ENCODE measurements around the gene DOCK11. TPM values are rescaled to one million over a fixed set of nuclear protein-coding genes. Genes with fewer than 3 reads are reported as not detected.

DOCK11 gene
- total RNA-seq, 2 experiments from 2014 or later = 27.0 to 34.7 TPM

DNA sequence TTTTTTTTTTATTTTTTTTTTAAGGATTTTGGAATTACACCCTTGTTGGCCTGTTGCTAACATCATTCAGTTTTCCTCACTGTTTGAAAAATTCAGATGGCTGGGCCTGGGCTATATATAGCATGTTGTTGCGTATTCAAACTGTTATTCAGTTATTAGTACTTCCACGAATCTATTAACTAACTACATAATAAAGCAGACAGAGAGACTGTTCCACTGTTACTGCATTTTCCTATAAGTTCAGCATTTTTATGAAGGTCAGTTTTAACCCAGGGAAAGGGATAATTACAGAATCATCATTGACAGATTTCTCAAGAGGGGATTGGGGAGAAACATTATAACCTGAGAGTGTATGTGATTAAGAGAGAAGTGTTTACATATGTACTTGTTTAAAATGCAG is 3.1 kb downstream of the DOCK11 start:
- TSS peak; percentile 32 for BruUV-seq (replicated peaks)
- Histone ChIP-seq H3K79me2 (ENCODE audit: insufficient read depth, low read depth, low read length) (peaks cover 57% of the 10 kb centered on the region), H3K9me2 (ENCODE audit: insufficient read depth, low read length) (no peaks in the 10 kb centered on the region), H3K4me1 (ENCODE audit: insufficient read depth, low read length, poor library complexity, severe bottlenecking) (peaks cover 47% of the 10 kb centered on the region), H3K9me3 (ENCODE audit: low read length) (no peaks in the 10 kb centered on the region), H3K36me3 (ENCODE audit: insufficient read depth, low read length) (no peaks in the 10 kb centered on the region), H3K4me3 (ENCODE audit: low read depth, low read length, poor library complexity, severe bottlenecking) (no peak overlapping the region), H3K27ac (ENCODE audit: low read depth, low read length, poor library complexity, severe bottlenecking) (no peak overlapping the region), H4K20me1 (ENCODE audit: insufficient read depth, low read length) (no peaks in the 10 kb centered on the region), H3K4me2 (ENCODE audit: low read length) (no peak overlapping the region), H2AFZ (ENCODE audit: low read length) (no peak overlapping the region)
- intact Hi-C loops (cut with micrococcal nuclease; ENCODE audit: unreplicated experiment) = loop anchor here (5.0 kb wide), 1 partner anchor 104 kb away; no protein-coding TSS in a partner anchor
- POLR2A ChIA-PET = interaction anchor here (0.9 to 3.2 kb wide), 3 partner anchors 29 to 37 kb away, joined by 3 to 15 read pairs (median 3); no protein-coding TSS in a partner anchor
- CTCF ChIA-PET (ENCODE audit: unreplicated experiment) = no interaction called here
- DNase-seq (ENCODE audit: low spot score) = no peak
- TF ChIP-seq, protein P1, sequence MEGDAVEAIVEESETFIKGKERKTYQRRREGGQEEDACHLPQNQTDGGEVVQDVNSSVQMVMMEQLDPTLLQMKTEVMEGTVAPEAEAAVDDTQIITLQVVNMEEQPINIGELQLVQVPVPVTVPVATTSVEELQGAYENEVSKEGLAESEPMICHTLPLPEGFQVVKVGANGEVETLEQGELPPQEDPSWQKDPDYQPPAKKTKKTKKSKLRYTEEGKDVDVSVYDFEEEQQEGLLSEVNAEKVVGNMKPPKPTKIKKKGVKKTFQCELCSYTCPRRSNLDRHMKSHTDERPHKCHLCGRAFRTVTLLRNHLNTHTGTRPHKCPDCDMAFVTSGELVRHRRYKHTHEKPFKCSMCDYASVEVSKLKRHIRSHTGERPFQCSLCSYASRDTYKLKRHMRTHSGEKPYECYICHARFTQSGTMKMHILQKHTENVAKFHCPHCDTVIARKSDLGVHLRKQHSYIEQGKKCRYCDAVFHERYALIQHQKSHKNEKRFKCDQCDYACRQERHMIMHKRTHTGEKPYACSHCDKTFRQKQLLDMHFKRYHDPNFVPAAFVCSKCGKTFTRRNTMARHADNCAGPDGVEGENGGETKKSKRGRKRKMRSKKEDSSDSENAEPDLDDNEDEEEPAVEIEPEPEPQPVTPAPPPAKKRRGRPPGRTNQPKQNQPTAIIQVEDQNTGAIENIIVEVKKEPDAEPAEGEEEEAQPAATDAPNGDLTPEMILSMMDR (conservative IDR thresholded peaks at IDR 0.05; ENCODE audit: low read length) = no peak
- no peak for TF ChIP-seq EZH2phosphoT487 (IDR thresholded peaks at IDR 0.05; ENCODE audit: borderline replicate concordance, low read depth, low read length)

DNA sequence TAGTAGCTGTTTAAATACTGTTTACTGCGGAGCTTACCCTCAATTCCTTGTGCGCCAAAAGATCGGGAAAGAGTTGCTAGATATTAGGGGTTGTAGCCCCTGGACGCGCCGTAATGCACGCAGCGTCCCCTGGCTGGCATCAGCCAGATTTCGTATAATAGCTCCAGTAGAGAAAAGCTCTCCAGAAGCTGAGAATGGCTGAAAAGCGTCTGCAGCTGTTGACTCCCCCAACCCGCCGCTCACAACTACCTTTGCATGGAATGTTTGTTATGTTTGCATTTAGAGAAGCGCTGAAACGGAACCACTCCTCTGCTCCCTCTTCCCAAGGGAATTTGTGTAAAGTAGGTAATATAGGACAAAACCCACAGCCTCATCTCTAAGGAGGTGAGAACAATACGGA is 3.7 kb downstream of the DOCK11 start:
- no peaks in the 10 kb centered on the region for H3K9me2 ChIP-seq (ENCODE audit: insufficient read depth, low read length)
- peaks cover 61% of the 10 kb centered on the region for H3K79me2 ChIP-seq (ENCODE audit: insufficient read depth, low read depth, low read length)
- ChIA-PET POLR2A (interaction anchor here (0.9 kb wide), 1 partner anchor 28 kb away, joined by 3 read pairs; no protein-coding TSS in a partner anchor), CTCF (ENCODE audit: unreplicated experiment) (no interaction called here)
- no peak overlapping the region for H3K4me2 ChIP-seq (ENCODE audit: low read length)
- H3K4me3 ChIP-seq (ENCODE audit: low read depth, low read length, poor library complexity, severe bottlenecking) = no peak overlapping the region
- no peaks in the 10 kb centered on the region for H3K9me3 ChIP-seq (ENCODE audit: low read length)
- TF ChIP-seq, protein P1 (conservative IDR thresholded peaks at IDR 0.05; ENCODE audit: low read length) = no peak
- no peak for TF ChIP-seq EZH2phosphoT487 (IDR thresholded peaks at IDR 0.05; ENCODE audit: borderline replicate concordance, low read depth, low read length)
- no peak overlapping the region for H3K27ac ChIP-seq (ENCODE audit: low read depth, low read length, poor library complexity, severe bottlenecking)
- BruUV-seq (replicated peaks) = no TSS peak
- H2AFZ ChIP-seq (ENCODE audit: low read length) = no peak overlapping the region
- intact Hi-C loops (cut with micrococcal nuclease; ENCODE audit: unreplicated experiment) = loop anchor here (5.0 kb wide), 1 partner anchor 103 kb away; no protein-coding TSS in a partner anchor
- DNase-seq (ENCODE audit: low spot score) = no peak
- H4K20me1 ChIP-seq (ENCODE audit: insufficient read depth, low read length) = no peaks in the 10 kb centered on the region
- H3K4me1 ChIP-seq (ENCODE audit: insufficient read depth, low read length, poor library complexity, severe bottlenecking) = peaks cover 51% of the 10 kb centered on the region
- no peaks in the 10 kb centered on the region for H3K36me3 ChIP-seq (ENCODE audit: insufficient read depth, low read length)

DNA sequence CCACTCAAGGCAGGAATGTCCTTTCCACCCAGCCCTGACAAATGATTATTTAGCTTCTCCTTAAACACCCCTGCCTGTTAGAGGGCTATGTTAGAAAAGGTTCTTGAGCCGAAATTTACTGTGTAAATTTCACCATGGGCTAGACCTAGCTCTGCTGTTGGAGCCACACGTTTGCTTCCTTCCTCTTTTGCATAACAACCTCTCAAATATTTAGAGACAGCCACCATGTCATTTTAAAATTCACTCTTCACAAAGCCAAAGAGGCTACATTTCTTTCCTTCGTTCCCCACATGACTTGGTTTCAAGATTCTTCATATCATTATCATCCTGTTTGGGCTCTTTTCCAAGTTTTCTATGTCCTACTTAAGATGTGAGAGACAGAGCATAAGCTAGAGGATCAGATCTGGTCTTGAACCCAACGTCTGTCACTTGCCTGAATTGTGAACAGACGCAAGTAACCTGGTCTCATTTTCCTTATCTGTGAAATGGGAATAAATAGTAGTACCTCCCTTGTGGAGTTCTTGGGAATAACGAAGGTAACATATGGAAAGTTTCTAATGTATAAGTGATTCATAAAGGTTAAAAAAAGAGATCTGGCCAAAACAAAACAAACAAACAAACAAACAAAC is 6.7 kb downstream of the DOCK11 start:
- Histone ChIP-seq H3K9me2 (ENCODE audit: insufficient read depth, low read length) (no peaks in the 10 kb centered on the region), H2AFZ (ENCODE audit: low read length) (no peak overlapping the region), H3K27ac (ENCODE audit: low read depth, low read length, poor library complexity, severe bottlenecking) (peak overlapping the region; percentile 46), H3K4me1 (ENCODE audit: insufficient read depth, low read length, poor library complexity, severe bottlenecking) (peaks cover 43% of the 10 kb centered on the region), H3K9me3 (ENCODE audit: low read length) (no peaks in the 10 kb centered on the region), H3K79me2 (ENCODE audit: insufficient read depth, low read depth, low read length) (peaks cover 53% of the 10 kb centered on the region; the same call in 1 of the 2 replicates), H4K20me1 (ENCODE audit: insufficient read depth, low read length) (no peaks in the 10 kb centered on the region), H3K4me3 (ENCODE audit: low read depth, low read length, poor library complexity, severe bottlenecking) (peak overlapping the region; percentile 29), H3K36me3 (ENCODE audit: insufficient read depth, low read length) (no peaks in the 10 kb centered on the region; the same call in 1 of the 2 replicates), H3K4me2 (ENCODE audit: low read length) (peak overlapping the region; percentile 48)
- intact Hi-C loops (cut with micrococcal nuclease; ENCODE audit: unreplicated experiment) = no loop called here
- BruUV-seq (replicated peaks) = no TSS peak
- CTCF ChIA-PET (ENCODE audit: unreplicated experiment) = no interaction called here
- POLR2A ChIA-PET = no interaction called here
- TF ChIP-seq EZH2phosphoT487 (IDR thresholded peaks at IDR 0.05; ENCODE audit: borderline replicate concordance, low read depth, low read length) = no peak
- TF ChIP-seq, protein P1 (conservative IDR thresholded peaks at IDR 0.05; ENCODE audit: low read length) = no peak
- no peak for DNase-seq (ENCODE audit: low spot score)
